Measurements from ENCODE around the gene GRB10.

- no peak for TF ChIP-seq ZFP30 (CRISPR knock-in tag; IDR thresholded peaks at IDR 0.05)
- TF ChIP-seq ESRRG (CRISPR knock-in tag; IDR thresholded peaks at IDR 0.05): no peak
- TF ChIP-seq ZNF8 (CRISPR knock-in tag; IDR thresholded peaks at IDR 0.05): no peak
- TF ChIP-seq ZC3H10 (CRISPR knock-in tag; IDR thresholded peaks at IDR 0.05): no peak
- no peak for TF ChIP-seq PATZ1 (CRISPR knock-in tag; IDR thresholded peaks at IDR 0.05; ENCODE audit: borderline replicate concordance)
- no peak for TF ChIP-seq RARB (CRISPR knock-in tag; IDR thresholded peaks at IDR 0.05)
- TF ChIP-seq TCF4 (CRISPR knock-in tag; IDR thresholded peaks at IDR 0.05; ENCODE audit: borderline replicate concordance): no peak
- TF ChIP-seq CSRNP3 (CRISPR knock-in tag; IDR thresholded peaks at IDR 0.05): no peak
- no peak for TF ChIP-seq ZNF565 (CRISPR knock-in tag; conservative IDR thresholded peaks at IDR 0.05; ENCODE audit: low read depth)
- TF ChIP-seq CREB5 (CRISPR knock-in tag; IDR thresholded peaks at IDR 0.05; ENCODE audit: low read depth): no peak
- TF ChIP-seq TSHZ2 (CRISPR knock-in tag; IDR thresholded peaks at IDR 0.05): no peak
- TF ChIP-seq ARNTL (CRISPR knock-in tag; IDR thresholded peaks at IDR 0.05; ENCODE audit: borderline replicate concordance, low read depth): no peak
Measured at GRCh38 chr7:50717181-50717580, 65.5 kb downstream of the GRB10 start.
